Activated naive CD4-positive, alpha-beta T cell treated with anti-CD3 and anti-CD28 coated beads, Interleukin-2, amount 50 U/mL, for 24 hours (primary cell): ENCODE results near the gene PRDM9.
"Not testable (repeated sequence)": the region's sequence is repeated elsewhere in the genome, so short reads cannot be mapped to it uniquely, and the experiment has no call there.

Source experiments
- H3K27ac Mint-ChIP-seq: one replicate; pipeline ENCODE4 v1.8.0; 2021; ENCODE audit warnings: mild to moderate bottlenecking, mixed read lengths
- H3K27me3 Mint-ChIP-seq: one replicate; pipeline ENCODE4 v1.8.0; 2021; ENCODE audit warnings: mixed read lengths
- H3K36me3 Mint-ChIP-seq: one replicate; pipeline ENCODE4 v1.8.0; 2021; ENCODE audit warnings: mixed read lengths
- H3K4me1 Mint-ChIP-seq: one replicate; pipeline ENCODE4 v1.8.0; 2021; ENCODE audit warnings: mixed read lengths
- H3K4me3 Mint-ChIP-seq: one replicate; pipeline ENCODE4 v1.8.0; 2021; ENCODE audit warnings: mild to moderate bottlenecking, mixed read lengths
- H3K9me3 Mint-ChIP-seq: one replicate; pipeline ENCODE4 v1.8.0; 2021; ENCODE audit warnings: mixed read lengths

Gene PRDM9

GRCh38 chr5:23507278-23507685, at the start of gene PRDM9:
TSS of gene PRDM9 (plus strand) at chr5:23507609. CDS start at chr5:23509034, 1,425 bp downstream.
- H3K36me3 Mint-ChIP-seq = no peaks in the 10 kb centered on the region
- H3K4me3 Mint-ChIP-seq = no peak within 1 kb of the TSS
- H3K27ac Mint-ChIP-seq = no peak within 1 kb of the TSS
- no peaks in the 10 kb centered on the region for H3K27me3 Mint-ChIP-seq
- H3K4me1 Mint-ChIP-seq = no peaks in the 10 kb centered on the region
- H3K9me3 Mint-ChIP-seq = peaks cover 21% of the 10 kb centered on the region

- H3K9me3 Mint-ChIP-seq = peaks cover 4% of the 10 kb centered on the region
- H3K4me3 Mint-ChIP-seq = no peak overlapping the region
- H3K4me1 Mint-ChIP-seq = no peaks in the 10 kb centered on the region
- no peaks in the 10 kb centered on the region for H3K36me3 Mint-ChIP-seq
- H3K27ac Mint-ChIP-seq = no peak overlapping the region
- H3K27me3 Mint-ChIP-seq = no peaks in the 10 kb centered on the region
These were observed 49.6 kb upstream of the PRDM9 start for GRCh38 chr5:23457780-23458179.

GRCh38 chr5:23459214-23459613, 48.2 kb upstream of the PRDM9 start:
- H3K9me3 Mint-ChIP-seq = peaks cover 10% of the 10 kb centered on the region
- peaks cover 3% of the 10 kb centered on the region for H3K36me3 Mint-ChIP-seq

GRCh38 chr5:23461576-23461975, 45.8 kb upstream of the PRDM9 start:
- Mint-ChIP-seq H3K27me3 (no peaks in the 10 kb centered on the region), H3K9me3 (peaks cover 11% of the 10 kb centered on the region), H3K27ac (no peak overlapping the region), H3K4me3 (no peak overlapping the region), H3K4me1 (no peaks in the 10 kb centered on the region), H3K36me3 (peaks cover 3% of the 10 kb centered on the region)

More at GRCh38 chr5:23459214-23459613, 48.2 kb upstream of the PRDM9 start:
- Mint-ChIP-seq H3K27ac (no peak overlapping the region), H3K27me3 (no peaks in the 10 kb centered on the region), H3K4me1 (no peaks in the 10 kb centered on the region), H3K4me3 (no peak overlapping the region)

- Mint-ChIP-seq H3K27ac (no peak overlapping the region), H3K4me3 (no peak overlapping the region), H3K36me3 (peaks cover 5% of the 10 kb centered on the region), H3K27me3 (no peaks in the 10 kb centered on the region), H3K9me3 (peaks cover 14% of the 10 kb centered on the region), H3K4me1 (no peaks in the 10 kb centered on the region)
These were observed 41.0 kb upstream of the PRDM9 start for GRCh38 chr5:23466401-23466912.

GRCh38 chr5:23468658-23469057, 38.8 kb upstream of the PRDM9 start:
- Mint-ChIP-seq H3K27me3 (no peaks in the 10 kb centered on the region), H3K36me3 (peaks cover 2% of the 10 kb centered on the region), H3K4me1 (no peaks in the 10 kb centered on the region), H3K4me3 (no peak overlapping the region), H3K9me3 (peaks cover 4% of the 10 kb centered on the region), H3K27ac (no peak overlapping the region)

- H3K4me3 Mint-ChIP-seq = no peak overlapping the region
- no peaks in the 10 kb centered on the region for H3K9me3 Mint-ChIP-seq
- no peaks in the 10 kb centered on the region for H3K36me3 Mint-ChIP-seq
- H3K4me1 Mint-ChIP-seq = no peaks in the 10 kb centered on the region
- no peak overlapping the region for H3K27ac Mint-ChIP-seq
- no peaks in the 10 kb centered on the region for H3K27me3 Mint-ChIP-seq
These were observed 33.5 kb upstream of the PRDM9 start for GRCh38 chr5:23473915-23474314.

- Mint-ChIP-seq H3K27me3 (no peaks in the 10 kb centered on the region), H3K4me3 (no peak overlapping the region), H3K4me1 (no peaks in the 10 kb centered on the region), H3K27ac (no peak overlapping the region), H3K36me3 (no peaks in the 10 kb centered on the region), H3K9me3 (no peaks in the 10 kb centered on the region)
These were observed 33.1 kb upstream of the PRDM9 start for GRCh38 chr5:23474315-23474714.

- H3K4me1 Mint-ChIP-seq = no peaks in the 10 kb centered on the region
These were observed 30.8 kb upstream of the PRDM9 start for GRCh38 chr5:23476580-23476979.

GRCh38 chr5:23482642-23483041, 24.8 kb upstream of the PRDM9 start:
- H3K9me3 Mint-ChIP-seq = peaks cover under 1% of the 10 kb centered on the region

More at GRCh38 chr5:23476580-23476979, 30.8 kb upstream of the PRDM9 start:
- Mint-ChIP-seq H3K27ac (no peak overlapping the region), H3K27me3 (no peaks in the 10 kb centered on the region), H3K36me3 (no peaks in the 10 kb centered on the region), H3K4me3 (no peak overlapping the region), H3K9me3 (no peaks in the 10 kb centered on the region)

GRCh38 chr5:23483090-23483489, 24.3 kb upstream of the PRDM9 start:
- H3K27ac Mint-ChIP-seq = no peak overlapping the region
- H3K4me3 Mint-ChIP-seq = no peak overlapping the region
- H3K27me3 Mint-ChIP-seq = no peaks in the 10 kb centered on the region
- H3K9me3 Mint-ChIP-seq = peaks cover 5% of the 10 kb centered on the region
- H3K4me1 Mint-ChIP-seq = no peaks in the 10 kb centered on the region
- H3K36me3 Mint-ChIP-seq = no peaks in the 10 kb centered on the region

More at GRCh38 chr5:23482642-23483041, 24.8 kb upstream of the PRDM9 start:
- Mint-ChIP-seq H3K27me3 (no peaks in the 10 kb centered on the region), H3K4me3 (no peak overlapping the region), H3K36me3 (no peaks in the 10 kb centered on the region), H3K27ac (no peak overlapping the region), H3K4me1 (no peaks in the 10 kb centered on the region)

GRCh38 chr5:23484096-23484495, 23.3 kb upstream of the PRDM9 start:
- no peaks in the 10 kb centered on the region for H3K27me3 Mint-ChIP-seq
- H3K9me3 Mint-ChIP-seq = peaks cover 14% of the 10 kb centered on the region
- H3K4me1 Mint-ChIP-seq = no peaks in the 10 kb centered on the region

GRCh38 chr5:23486227-23486626, 21.2 kb upstream of the PRDM9 start:
- not testable (repeated sequence) for H3K4me3 Mint-ChIP-seq, H3K27ac Mint-ChIP-seq, H3K4me1 Mint-ChIP-seq

More at GRCh38 chr5:23484096-23484495, 23.3 kb upstream of the PRDM9 start:
- Mint-ChIP-seq H3K36me3 (no peaks in the 10 kb centered on the region), H3K4me3 (no peak overlapping the region), H3K27ac (no peak overlapping the region)

GRCh38 chr5:23490993-23491392, 16.4 kb upstream of the PRDM9 start:
- Mint-ChIP-seq H3K4me3 (no peak overlapping the region), H3K4me1 (no peaks in the 10 kb centered on the region)

More at GRCh38 chr5:23486227-23486626, 21.2 kb upstream of the PRDM9 start:
- H3K9me3 Mint-ChIP-seq = peaks cover 22% of the 10 kb centered on the region
- H3K36me3 Mint-ChIP-seq, H3K27me3 Mint-ChIP-seq: not testable (repeated sequence)

GRCh38 chr5:23494558-23494957, 12.9 kb upstream of the PRDM9 start:
- no peaks in the 10 kb centered on the region for H3K27me3 Mint-ChIP-seq
- H3K9me3 Mint-ChIP-seq = peaks cover 21% of the 10 kb centered on the region
- H3K36me3 Mint-ChIP-seq = no peaks in the 10 kb centered on the region
- H3K27ac Mint-ChIP-seq = no peak overlapping the region
- no peak overlapping the region for H3K4me3 Mint-ChIP-seq
- no peaks in the 10 kb centered on the region for H3K4me1 Mint-ChIP-seq

More at GRCh38 chr5:23490993-23491392, 16.4 kb upstream of the PRDM9 start:
- no peaks in the 10 kb centered on the region for H3K36me3 Mint-ChIP-seq
- H3K27me3 Mint-ChIP-seq = no peaks in the 10 kb centered on the region
- H3K27ac Mint-ChIP-seq = no peak overlapping the region
- H3K9me3 Mint-ChIP-seq = peaks cover 35% of the 10 kb centered on the region

GRCh38 chr5:23496576-23496975, 10.8 kb upstream of the PRDM9 start:
- Mint-ChIP-seq H3K4me1 (no peaks in the 10 kb centered on the region), H3K4me3 (no peak overlapping the region), H3K9me3 (peaks cover 9% of the 10 kb centered on the region), H3K36me3 (no peaks in the 10 kb centered on the region), H3K27me3 (no peaks in the 10 kb centered on the region), H3K27ac (no peak overlapping the region)
